Measurements from ENCODE around the gene TAF1L.
A peak's percentile ranks its signal among the peaks of the same experiment; 100 is the strongest.
"Not testable (repeated sequence)": the region's sequence is repeated elsewhere in the genome, so short reads cannot be mapped to it uniquely, and the experiment has no call there.

The TAF1L gene

GRCh38 chr9:32635362-32635761 is at the start of gene TAF1L:
Gene TAF1L (minus strand): TSS chr9:32635669. CDS start chr9:32635579, 90 bp downstream.
- DNase-seq = no peak

- DNase-seq = no peak
Observed at GRCh38 chr9:32681751-32682150, 46.3 kb upstream of the TAF1L start.

- no peak for DNase-seq
Observed at GRCh38 chr9:32677931-32678330, 42.5 kb upstream of the TAF1L start.

GRCh38 chr9:32672469-32672868 is 37.0 kb upstream of the TAF1L start:
- no peak for DNase-seq

- peak in 25 of 58 donors; percentile 1 to 43 (median 14) for DNase-seq
Observed at GRCh38 chr9:32671333-32671732, 35.9 kb upstream of the TAF1L start.

GRCh38 chr9:32665101-32665500 is 29.6 kb upstream of the TAF1L start:
- no peak for DNase-seq

GRCh38 chr9:32663741-32664140 is 28.3 kb upstream of the TAF1L start:
- DNase-seq = no peak

GRCh38 chr9:32647671-32648070 is 12.2 kb upstream of the TAF1L start:
- no peak for DNase-seq

- DNase-seq = no peak
Observed at GRCh38 chr9:32644698-32645097, 9.2 kb upstream of the TAF1L start.

GRCh38 chr9:32633151-32633550 is 2.3 kb downstream of the TAF1L start:
- peak in 2 of 58 donors; percentile 1 to 44 for DNase-seq

GRCh38 chr9:32631991-32632390 is 3.5 kb downstream of the TAF1L start:
- DNase-seq = no peak

- no peak for DNase-seq
Observed at GRCh38 chr9:32627394-32627954, 8.0 kb downstream of the TAF1L start.

- DNase-seq = no peak
Observed at GRCh38 chr9:32625320-32625719, 10.1 kb downstream of the TAF1L start.

- no peak for DNase-seq
Observed at GRCh38 chr9:32622948-32623347, 12.5 kb downstream of the TAF1L start.

GRCh38 chr9:32618261-32618660 is 17.2 kb downstream of the TAF1L start:
- no peak for DNase-seq

- no peak for DNase-seq
Observed at GRCh38 chr9:32606811-32607210, 28.7 kb downstream of the TAF1L start.

GRCh38 chr9:32603914-32604852 is 31.3 kb downstream of the TAF1L start:
- DNase-seq = no peak

- not testable (repeated sequence) for DNase-seq
Observed at GRCh38 chr9:32599021-32599420, 36.4 kb downstream of the TAF1L start.

- no peak for DNase-seq
Observed at GRCh38 chr9:32596936-32597335, 38.5 kb downstream of the TAF1L start.

- no peak for DNase-seq
Observed at GRCh38 chr9:32596096-32596865, 39.2 kb downstream of the TAF1L start.

GRCh38 chr9:32590898-32591297 is 44.6 kb downstream of the TAF1L start:
- DNase-seq = no peak

- DNase-seq = no peak
Observed at GRCh38 chr9:32590476-32590875, 45.0 kb downstream of the TAF1L start.

All from anterior cingulate cortex (tissue), 58 donors.